HS-5 (cell line): ENCODE data around the gene TBC1D22A.
"Not testable (repeated sequence)": the region's sequence is repeated elsewhere in the genome, so short reads cannot be mapped to it uniquely, and the experiment has no call there.

Source experiments
- DNase-seq: peaks from one replicate; pipeline ENCODE4 v3.0.0-alpha.2; 2012; ENCODE audit warnings: low read depth

The TBC1D22A gene

DNA sequence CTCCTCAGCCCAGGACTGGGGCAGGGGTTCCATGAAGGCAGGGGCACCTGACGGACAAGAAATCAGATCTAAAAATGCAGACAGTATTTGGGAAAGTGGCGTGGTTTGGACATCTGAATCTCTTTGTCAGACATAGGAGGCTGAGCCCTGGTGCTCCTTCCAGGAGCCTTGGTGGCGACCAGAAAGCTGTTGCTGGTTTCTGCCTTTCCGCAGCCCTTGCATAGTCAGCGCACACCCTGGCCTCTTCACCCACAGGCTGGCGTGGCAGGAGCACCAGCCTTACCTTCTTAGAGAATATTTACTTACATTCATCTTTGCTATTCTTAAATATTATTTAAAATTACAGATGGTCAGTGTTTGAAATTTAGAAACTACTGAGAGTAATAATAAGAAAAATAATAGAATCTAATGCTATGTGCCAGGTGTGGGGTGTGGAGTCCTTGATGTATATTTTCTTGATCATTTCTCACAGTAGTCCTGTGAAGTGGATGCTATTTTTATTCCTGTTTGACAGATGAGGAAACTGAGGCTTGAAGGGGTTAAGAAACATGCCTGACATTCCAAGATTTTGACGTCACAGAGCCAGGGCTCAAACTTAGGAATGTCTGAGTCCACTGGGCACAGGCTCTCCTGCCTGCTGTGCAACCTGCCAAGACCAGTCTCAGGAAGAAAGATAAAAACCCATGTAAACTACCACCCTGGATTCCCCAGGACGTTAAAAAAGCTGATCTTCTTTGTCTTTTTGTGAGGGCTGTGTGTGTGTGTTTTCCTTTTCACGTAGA lies 51.6 kb downstream of the TBC1D22A start:
- DNase-seq: no peak

DNA sequence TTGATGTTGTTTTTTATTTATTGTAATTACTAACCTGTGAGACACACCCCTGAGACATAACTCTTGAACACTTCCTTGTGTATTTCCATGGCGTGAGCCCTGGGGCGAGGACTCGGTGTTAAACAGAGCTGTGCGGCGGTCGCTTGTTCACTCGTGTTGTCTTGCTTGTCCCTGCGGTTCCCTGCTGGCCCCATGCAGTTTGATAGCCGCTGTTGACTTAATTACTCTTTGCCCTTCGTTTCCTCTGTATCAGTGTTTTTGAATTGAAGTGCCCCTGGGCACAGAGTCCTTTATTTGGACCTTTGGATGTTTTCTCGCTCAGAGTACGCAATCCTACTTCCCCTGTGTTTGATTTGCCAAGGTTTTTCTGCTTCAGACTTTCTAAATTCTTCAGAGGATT lies 52.7 kb downstream of the TBC1D22A start:
- DNase-seq: no peak

DNA sequence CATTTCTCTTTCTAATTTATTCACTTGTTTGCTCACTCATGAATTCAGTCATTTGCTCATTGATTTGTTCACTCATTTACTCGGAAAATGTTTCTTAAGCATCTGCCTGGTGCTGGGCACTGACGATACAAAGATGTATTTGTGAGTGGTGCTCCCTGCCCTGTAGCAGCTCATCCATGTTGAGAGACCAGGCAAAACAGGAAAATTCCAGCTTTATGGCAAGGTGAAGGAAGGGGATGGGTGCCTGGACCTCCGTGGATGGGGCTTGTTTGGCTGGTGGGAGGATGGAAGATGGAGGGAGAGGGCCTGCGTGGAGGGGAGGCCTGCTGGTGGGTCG lies 53.1 kb downstream of the TBC1D22A start:
- DNase-seq: no peak

DNA sequence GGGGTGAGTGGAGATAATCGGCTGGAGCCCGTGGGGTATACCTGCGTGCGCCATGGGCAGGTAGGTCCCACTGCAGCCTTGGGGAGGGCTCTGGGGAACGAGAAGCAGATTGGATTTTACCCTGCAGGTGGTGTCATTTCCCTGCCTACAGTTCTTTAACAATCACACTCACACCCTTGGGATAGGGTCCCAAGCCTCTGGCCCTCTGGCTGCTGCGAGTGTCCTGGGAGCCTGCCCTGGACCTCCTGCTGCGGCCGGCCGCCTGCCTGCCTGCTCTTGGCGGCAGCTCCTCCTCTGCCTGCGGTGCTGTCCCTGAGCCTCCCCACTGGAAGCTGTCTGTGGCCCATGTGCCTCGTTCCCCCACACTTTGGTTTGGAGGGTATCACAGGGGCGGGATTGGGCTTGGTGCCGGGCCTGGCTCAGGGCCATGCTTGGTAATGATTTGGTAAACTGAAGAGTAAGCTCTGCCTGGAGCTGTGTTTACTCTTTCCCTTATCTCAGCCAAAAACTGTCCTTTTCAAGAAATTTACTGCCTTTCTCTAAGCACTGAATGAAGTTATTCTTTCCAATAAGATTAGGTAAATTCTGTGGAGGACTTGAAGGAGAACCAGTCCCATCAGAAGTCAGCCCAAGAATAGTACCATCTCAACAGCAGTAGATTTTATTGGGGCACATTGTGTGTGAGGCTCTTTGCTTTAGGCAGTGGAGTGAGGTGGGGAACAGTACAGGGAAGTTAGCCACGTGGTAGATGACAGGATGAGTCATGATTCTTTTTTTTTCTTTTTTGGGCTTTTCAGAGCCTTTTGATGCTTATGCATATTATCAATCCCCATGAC lies 53.7 kb downstream of the TBC1D22A start:
- no peak for DNase-seq

DNA sequence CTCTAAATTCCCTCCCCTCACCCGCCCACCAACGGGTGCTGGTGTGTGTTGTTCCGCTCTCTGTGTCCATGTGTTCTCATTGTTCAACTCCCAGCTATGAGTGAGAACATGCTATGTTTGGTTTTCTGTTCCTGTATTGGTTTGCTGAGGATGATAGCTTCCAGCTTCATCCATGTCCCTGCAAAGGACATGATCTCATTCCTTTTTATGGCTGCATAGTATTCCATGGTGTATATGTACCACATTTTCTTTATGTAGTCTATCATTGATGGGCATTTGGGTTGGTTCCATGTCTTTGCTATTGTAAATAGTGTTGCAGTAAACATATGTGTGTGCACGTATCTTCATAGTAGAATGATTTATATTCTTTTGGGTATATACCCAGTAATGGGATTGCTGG lies 54.9 kb downstream of the TBC1D22A start:
- DNase-seq: not testable (repeated sequence)

DNA sequence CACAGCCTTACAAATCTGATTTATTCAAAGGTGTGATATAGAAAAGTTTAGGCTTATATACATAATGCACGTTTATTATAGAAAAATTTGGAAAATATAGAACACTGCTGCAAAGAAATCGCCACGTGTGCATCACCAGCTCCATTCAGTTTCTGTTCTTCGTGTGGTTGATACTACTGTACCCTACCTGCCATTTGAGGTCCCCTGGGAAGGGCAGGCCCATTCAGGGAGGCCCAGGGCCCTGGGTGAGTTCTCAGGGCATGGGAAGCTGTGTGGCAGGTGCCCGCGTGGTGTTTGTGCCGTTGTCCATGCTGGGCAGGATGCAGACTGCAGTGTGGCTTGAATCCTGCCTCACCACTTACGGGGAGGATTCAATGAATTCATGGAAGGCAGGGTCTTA lies 60.8 kb downstream of the TBC1D22A start:
- DNase-seq: no peak

DNA sequence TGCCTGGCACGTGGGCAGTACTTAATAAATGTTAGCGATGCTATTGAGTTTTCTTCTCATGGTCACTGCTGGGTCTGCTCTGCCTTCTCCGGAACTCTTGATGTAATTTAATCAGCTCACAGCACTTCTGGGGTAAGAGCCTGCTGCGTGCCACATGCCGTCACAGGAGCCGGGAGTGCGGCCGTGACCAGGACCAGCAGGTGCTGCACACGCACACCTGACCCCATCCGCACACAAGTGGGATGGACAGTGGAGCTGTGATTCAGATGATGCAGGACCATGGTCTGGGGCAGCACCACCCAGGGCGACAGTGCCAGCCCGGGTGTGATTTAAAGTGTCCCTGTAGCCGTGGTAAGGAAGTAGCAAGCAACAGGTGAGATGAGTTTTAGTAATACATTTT lies 61.2 kb downstream of the TBC1D22A start:
- DNase-seq: no peak

DNA sequence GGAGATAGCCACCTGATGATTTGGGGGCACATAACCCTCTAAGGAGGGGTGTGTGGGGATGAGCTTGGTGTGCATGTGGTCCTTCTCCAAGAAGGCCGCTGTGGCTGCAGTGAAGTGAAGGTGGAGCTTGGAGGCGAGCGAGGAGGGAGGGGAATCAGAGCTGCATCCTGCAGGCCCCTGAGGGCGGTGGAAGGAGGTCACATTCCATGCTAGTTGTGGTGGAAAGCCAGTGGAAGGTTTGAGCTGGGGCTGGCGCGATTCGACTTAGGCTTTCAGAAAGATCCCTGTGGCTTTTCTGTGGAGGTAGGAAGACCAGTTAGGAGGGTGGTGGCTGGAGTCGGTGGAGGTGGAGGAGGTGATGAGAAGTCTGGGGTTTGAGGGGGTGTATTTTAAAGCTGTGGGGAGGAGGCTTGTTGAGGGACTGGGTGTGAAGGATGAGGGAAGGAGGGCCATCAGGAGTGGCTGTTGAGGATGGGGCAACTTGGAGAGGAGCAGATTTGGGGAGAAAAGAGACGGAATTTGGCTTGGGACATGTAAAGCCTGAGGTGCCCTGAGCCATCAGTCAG lies 62.0 kb downstream of the TBC1D22A start:
- no peak for DNase-seq

DNA sequence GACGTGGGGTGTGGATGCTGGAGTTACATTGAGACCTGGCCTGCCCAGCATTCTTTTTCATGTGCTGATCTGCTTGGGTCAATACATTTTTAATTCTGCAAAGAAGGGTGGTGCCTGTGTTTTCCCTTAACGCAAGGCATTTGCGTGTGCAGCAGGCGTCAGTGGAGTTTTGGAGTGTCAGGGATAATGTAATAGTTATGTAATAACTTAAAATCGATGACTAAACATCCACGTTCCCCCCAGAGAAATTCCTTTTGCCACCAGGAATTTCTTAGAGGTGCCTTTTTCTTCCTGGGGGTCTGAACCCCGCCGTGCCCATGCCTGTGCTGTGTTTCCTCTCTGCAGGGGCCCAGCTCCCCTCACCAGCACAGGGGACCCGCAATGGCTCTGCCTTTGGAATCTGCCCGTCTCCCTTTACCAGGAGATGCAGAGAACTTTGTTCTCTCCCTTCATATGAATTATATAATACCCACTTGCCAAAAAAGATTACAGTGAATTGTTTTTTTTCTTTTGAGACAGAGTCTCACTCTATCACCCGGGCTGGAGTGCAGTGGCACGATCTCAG lies 62.6 kb downstream of the TBC1D22A start:
- no peak for DNase-seq

DNA sequence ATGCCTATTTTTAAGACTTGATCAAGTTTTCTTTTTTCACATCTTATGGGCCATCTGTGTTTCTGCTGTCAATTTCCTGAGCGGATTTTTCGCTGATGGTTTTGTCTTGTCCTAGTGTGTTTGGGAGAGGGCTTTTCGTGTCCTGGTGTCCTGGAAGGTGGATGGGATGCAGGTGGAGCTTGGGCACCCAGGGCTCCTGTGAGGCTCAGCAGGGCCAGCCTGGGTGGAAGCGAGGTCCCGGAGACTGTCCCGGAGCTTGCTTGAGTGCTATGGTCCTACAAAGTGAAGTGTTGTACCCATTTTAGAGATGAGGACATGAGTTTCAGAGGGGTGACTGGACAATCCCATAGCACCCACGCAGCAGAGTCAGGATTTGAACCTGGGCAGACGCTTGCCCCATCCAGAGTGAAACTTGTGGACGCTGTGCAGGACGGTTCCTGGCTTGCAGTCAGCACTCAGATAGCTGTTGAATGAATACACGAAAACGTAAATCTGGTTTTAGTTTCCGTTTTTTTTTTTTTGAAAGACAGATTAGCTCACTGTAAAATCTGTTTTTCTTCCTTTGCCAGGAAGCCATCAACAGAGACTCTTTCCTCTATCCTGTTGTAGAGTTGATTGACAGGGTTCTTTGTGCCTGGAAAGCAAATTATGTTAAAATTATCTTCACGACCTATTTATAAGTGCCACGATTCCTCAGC lies 64.1 kb downstream of the TBC1D22A start:
- no peak for DNase-seq

DNA sequence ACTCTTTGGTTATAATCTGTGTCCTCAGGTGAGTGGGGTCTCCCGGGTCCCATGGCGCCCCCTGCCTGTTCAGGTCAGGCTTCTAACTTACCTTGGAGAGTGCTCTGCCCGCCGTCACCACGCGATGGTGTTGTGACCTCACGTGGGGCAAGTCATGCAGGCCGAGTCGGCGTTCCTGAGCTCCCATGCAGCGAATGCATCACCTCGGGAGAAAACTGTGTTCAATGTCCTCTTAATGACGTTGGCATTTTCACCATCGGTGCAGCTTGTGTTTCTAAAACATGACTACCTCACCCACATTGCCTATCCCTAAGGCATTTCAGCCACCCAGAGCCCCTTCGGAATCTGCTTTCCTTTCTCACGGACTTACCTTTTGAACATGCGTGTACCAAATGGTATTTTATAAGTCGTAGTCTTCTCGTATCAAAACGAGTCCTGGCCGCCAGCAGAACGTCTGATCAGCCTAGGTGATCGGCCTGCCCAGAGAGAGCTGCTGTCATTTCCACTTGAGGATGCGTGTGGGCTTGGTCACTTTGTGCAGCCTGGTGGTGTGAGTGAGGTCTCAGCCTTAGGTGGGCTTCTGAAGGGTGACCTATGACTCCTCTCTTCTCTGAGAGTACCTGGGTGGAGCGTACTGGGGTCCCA lies 64.8 kb downstream of the TBC1D22A start:
- no peak for DNase-seq

DNA sequence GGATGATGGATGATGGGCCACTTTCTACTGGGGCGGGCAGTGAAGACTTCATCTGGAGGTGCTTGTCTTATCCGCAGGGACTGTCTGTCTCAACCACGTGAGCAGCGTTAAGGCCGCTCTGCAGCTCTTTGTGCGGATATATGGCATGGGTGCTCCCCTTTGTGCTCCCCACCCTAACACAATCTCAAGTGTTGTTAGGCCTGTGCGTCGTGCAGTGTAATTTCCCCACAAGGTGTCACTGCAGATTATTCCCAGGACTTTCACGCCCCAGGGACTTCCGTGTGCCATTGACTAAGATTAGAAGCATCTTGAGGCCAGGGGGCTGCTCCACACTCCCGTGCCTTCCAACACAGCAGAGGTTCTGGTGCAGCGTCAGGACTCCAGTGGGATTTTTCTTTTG lies 65.3 kb downstream of the TBC1D22A start:
- no peak for DNase-seq

DNA sequence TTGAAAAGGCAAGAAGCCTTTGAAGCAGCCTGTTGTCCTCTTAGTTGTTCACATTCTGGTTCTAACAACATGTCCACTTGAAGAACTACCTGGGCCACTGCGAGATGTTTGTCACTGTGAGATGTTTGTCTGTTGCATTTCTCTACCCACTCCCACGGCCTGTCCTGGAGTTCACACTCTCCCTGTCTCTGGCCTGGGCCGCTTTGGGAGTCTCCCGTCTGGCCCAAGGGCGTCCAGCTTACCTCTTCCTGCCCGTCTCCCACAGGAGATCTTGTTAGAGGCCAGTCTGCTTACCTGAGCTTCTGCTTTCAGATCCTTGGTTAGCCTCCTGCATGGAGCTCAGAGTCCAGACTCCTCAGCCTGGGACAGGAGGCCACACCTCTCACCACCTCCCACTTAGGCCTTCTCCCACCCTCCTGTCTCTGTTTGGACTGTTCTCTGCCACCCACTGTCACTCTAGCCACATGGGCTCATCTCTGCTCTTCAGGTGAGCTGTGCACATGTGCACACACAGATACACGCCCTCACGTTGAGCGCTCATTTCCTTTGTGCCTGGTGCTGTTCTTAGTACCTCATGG lies 66.0 kb downstream of the TBC1D22A start:
- no peak for DNase-seq

DNA sequence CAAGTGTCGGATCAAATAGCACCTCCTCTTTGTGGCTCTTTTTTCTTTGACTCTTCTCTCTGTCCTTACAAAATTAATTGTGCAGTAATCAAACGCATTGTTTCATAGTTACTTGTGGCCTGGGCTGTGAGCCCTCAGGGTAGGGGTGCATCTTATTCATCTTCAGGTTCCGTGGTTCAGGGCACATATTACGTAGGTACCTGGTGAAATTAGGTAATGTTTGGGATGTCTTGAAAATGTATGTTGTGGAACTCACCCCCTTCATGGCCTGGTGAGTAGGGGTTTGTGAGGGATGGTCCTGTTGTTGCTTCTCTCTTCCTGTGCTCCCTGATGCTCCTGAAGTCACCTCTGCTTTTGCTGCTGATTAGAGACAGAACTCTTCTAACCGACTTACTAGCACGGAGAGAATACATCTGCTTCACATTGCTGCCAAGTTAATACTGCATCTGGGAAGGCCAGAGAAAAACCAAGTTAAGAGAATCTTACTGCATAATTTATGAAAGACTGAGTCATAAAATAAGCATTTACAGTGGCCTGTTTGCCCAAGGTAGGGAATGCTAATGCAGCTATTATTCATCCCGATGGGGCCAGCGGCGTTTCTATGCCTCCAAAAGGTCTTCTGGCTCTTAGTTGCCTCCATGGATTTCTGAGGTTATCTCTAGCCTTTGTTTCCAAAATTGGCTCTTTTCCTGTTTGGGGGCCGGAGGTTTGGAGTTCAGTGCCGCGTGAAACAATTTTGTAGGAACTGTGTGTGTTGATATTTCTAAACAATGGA lies 66.9 kb downstream of the TBC1D22A start:
- peak; percentile 80 for DNase-seq

DNA sequence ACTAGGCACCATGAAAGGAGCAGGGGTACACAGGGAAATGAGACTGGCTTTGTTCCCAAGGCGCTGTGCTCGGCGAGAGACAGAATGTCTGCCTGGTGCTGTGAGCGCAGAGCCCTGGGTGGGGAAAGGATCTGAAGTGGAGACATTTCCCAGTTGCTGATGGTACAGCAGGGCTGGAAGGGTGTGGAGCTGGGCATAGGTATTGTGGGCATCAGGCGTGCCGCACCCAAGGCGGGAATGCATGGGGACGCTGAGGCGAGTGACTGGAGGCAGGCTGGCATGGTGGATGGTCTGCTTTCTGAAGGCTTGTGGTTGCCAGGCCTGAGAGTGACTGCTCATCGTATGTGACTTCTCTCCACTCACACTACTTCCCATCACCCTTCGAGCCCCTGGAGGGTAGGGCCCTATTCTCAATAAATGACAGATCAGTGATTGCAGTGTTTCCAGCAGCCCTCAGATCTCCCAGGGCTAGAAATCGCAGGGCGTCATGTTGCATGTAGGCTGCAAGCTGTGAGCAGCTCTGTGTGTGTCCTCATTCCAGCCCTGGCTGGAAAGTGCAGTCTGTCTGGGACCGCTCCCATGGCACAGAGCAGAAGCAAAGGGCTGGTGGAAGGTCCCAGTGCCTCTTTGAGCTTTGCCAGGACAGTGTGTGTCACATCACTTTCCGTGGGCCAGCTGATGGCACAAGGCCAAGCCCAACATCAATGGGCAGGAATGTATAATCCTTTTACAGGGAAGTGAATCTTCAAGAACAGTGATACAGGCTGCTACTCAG lies 67.7 kb downstream of the TBC1D22A start:
- peak; percentile 35 for DNase-seq

DNA sequence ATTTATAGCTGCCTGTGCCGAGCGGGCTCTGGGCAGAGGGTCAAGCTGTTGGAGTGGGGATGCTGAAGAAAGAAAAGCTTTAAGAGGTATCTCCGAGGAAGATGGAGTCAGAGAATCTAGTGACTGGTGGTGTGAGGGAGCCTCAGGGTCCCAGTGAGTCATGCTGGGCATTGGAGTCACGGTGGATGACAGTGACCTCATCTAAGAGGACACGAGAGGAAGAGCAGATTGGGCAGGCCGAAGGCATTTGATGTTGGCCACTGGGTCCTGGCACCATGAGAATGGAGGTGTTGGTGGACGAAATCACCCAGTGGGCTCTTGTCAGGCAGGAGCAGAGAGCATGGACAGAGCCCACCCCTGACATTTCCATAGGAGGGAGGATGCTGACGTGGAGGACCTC lies 68.4 kb downstream of the TBC1D22A start:
- no peak for DNase-seq

DNA sequence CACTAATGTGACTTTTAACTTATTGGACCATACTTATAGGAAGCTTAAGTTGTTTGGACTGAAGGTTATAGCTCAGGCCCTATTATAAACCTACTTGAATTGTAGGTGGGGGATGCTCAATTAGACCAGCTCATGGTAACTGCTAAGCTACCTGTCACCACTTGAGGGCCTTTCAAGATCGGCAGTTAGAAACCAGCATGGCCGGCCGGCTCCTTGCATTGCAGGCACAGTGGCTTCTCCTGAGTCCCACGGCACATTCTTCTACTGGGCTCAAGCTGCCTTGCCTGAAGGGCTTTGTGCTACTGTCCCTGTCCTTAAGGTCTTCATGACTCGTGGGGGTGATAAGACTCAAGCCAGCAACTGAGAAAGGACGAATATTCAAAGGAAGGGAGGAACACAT lies 70.8 kb downstream of the TBC1D22A start:
- DNase-seq: no peak

DNA sequence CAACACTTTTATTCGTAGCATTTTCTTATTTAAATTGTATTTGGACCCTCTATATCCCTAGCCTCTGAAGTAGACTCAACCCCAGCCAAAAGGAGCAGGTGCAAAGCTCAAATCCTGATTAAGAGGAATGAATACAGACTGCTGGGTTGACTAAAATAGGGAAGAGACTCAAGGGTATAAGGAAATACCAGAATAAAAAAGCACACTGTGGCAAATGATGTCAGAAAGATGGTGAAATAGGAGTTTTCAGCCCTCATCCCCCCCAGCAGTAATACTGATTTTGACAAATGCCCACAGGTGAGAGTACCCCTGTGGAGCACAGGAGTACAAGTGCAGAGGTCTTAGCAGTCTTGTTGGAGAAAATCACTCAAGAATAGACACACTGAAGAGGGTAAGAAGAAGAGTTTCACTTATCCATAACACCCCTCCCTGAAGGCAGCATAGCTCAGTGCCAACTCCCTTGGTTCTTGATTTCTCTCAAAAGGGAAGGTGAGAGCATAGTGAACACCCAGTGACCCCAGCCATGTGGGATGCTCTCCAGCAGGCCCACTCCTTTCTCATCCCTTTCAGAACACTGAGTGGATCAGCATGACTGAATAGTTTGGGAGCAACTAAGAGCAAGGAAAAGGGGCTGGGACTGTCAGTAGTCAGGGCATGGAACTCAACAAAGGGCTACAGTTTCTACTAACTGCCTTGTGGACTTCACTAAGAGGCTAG lies 71.7 kb downstream of the TBC1D22A start:
- no peak for DNase-seq

DNA sequence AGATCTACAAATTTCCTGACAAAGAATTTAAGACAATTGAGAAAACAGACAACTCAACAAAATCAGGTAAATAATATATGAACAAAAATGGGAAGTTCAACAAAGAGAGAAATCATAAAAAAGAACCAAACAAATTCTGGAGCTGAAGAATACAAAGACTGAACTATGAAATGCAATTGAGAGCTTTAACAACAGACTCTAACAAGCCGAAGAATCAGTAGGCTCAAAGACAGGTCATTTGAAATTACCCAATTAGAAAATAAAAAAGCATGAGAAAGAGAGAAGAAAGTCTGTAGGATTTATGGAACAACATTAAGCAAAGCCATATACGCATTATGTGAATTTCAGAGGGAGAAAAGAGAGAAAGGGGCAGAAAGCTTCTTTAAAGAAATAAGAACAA lies 72.8 kb downstream of the TBC1D22A start:
- no peak for DNase-seq
